HepG2 (cell line): ENCODE measurements around the gene IPPK. TPM values are rescaled to one million over a fixed set of nuclear protein-coding genes. Genes with fewer than 3 reads are reported as not detected.

Source experiments
- ATF7-NPFF ChIP-seq: sonication (generic); formaldehyde crosslinking; IDR thresholded peaks from 2 replicates; pipeline ENCODE4 v1.8.1; 2023; ENCODE audit warnings: mild to moderate bottlenecking, low read depth, missing genetic modification reagents, moderate library complexity
- DNMT1 ChIP-seq: sonication (generic); formaldehyde crosslinking; IDR thresholded peaks from 2 replicates; pipeline ENCODE4 v1.5.1; 2020; ENCODE audit warnings: mild to moderate bottlenecking, missing genetic modification reagents
- EED ChIP-seq: sonication (generic); formaldehyde crosslinking; IDR thresholded peaks from 2 replicates; pipeline ENCODE4 v1.5.0; 2020; ENCODE audit warnings: mild to moderate bottlenecking, missing genetic modification reagents
- GABPA ChIP-seq, 2 experiments: IDR thresholded peaks; 2 replicates each; pipeline ENCODE4 v1.6.1; 2011 to 2016; ENCODE audit warnings: low read depth in 2 of 2, low read length in 1 of 2, missing biosample characterization in 1 of 2, missing genetic modification characterization in 1 of 2
- HDAC2 ChIP-seq: sonication (generic); formaldehyde crosslinking; IDR thresholded peaks from 2 replicates; pipeline ENCODE4 v1.4.0; 2020; ENCODE audit warnings: missing genetic modification reagents
- HOXA3 ChIP-seq: sonication (generic); formaldehyde crosslinking; IDR thresholded peaks from 2 replicates; pipeline ENCODE4 v1.5.0; 2020; ENCODE audit warnings: missing genetic modification reagents
- KAT8 ChIP-seq: IDR thresholded peaks from 2 replicates; pipeline ENCODE4 v1.6.1; 2016; ENCODE audit warnings: missing genetic modification reagents, missing compliant biosample characterization
- NCOA5 ChIP-seq: sonication (generic); formaldehyde crosslinking; IDR thresholded peaks from 2 replicates; pipeline ENCODE4 v1.4.0; 2020; ENCODE audit warnings: missing genetic modification reagents
- SIX1 ChIP-seq: sonication (generic); formaldehyde crosslinking; IDR thresholded peaks from 2 replicates; pipeline ENCODE4 v1.4.0; 2020; ENCODE audit warnings: missing genetic modification reagents, borderline replicate concordance
- TOPORS ChIP-seq: sonication (generic); formaldehyde crosslinking; IDR thresholded peaks from 2 replicates; pipeline ENCODE4 v1.8.0; 2023; ENCODE audit warnings: mild to moderate bottlenecking, missing genetic modification reagents
- ZNF343 ChIP-seq: sonication (generic); formaldehyde crosslinking; IDR thresholded peaks from 2 replicates; pipeline ENCODE4 v1.4.0; 2020; ENCODE audit warnings: mild to moderate bottlenecking, missing genetic modification reagents
- ZNF430 ChIP-seq: sonication (generic); formaldehyde crosslinking; IDR thresholded peaks from 2 replicates; pipeline ENCODE4 v1.9.0; 2021; ENCODE audit warnings: mild to moderate bottlenecking, missing genetic modification reagents
- ZNF564 ChIP-seq: sonication (generic); formaldehyde crosslinking; IDR thresholded peaks from 2 replicates; pipeline ENCODE4 v1.8.1; 2023; ENCODE audit warnings: mild to moderate bottlenecking, missing genetic modification reagents
- ZNF615 ChIP-seq: sonication (generic); formaldehyde crosslinking; IDR thresholded peaks from 2 replicates; pipeline ENCODE4 v1.5.0; 2020; ENCODE audit warnings: mild to moderate bottlenecking, missing genetic modification reagents, borderline replicate concordance
- ZNF737 ChIP-seq: sonication (generic); formaldehyde crosslinking; IDR thresholded peaks from 2 replicates; pipeline ENCODE4 v1.5.0; 2020; ENCODE audit warnings: missing genetic modification reagents, mild to moderate bottlenecking, borderline replicate concordance
- ZNF766 ChIP-seq: sonication (generic); formaldehyde crosslinking; IDR thresholded peaks from 2 replicates; pipeline ENCODE4 v1.5.0; 2020; ENCODE audit warnings: missing genetic modification reagents, borderline replicate concordance
- ZNF780A ChIP-seq: sonication (generic); formaldehyde crosslinking; IDR thresholded peaks from 2 replicates; pipeline ENCODE4 v1.8.0; 2022; ENCODE audit warnings: mild to moderate bottlenecking, missing genetic modification reagents, moderate library complexity
- ZNF816 ChIP-seq: sonication (generic); formaldehyde crosslinking; IDR thresholded peaks from 2 replicates; pipeline ENCODE4 v1.8.0; 2022; ENCODE audit warnings: missing genetic modification reagents, mild to moderate bottlenecking, borderline replicate concordance
- polyA plus RNA-seq, 8 experiments: library from polyadenylated mRNA; depleted of rRNA in 3 of 8; stranded (reverse) in 7 of 8; unstranded in 1 of 8; fragments of >200 nt; fragmentation: Illumina TruSeq in 4 of 8; extraction: Trizol in 4 of 8; gene quantifications; 2 replicates each; pipeline versions ENCODE4 v1.2.1 to v1.2.3, GENCODE V29; 2011 to 2016; ENCODE audit warnings: low read depth in 4 of 8, missing spikeins in 1 of 8, mixed read lengths in 1 of 8; ENCODE audit not compliant: insufficient read depth in 1 of 8
- total RNA-seq, 5 experiments: library from RNA; depleted of rRNA; stranded (reverse); fragments of >200 nt; fragmentation: Illumina TruSeq; extraction: Trizol; gene quantifications; 2 replicates each; pipeline ENCODE4 v1.2.3, GENCODE V29; 2016; ENCODE audit warnings: low read depth in 1 of 5
- TF ChIP-seq, protein P1 (sequence below): IDR thresholded peaks from 2 replicates; pipeline ENCODE4 v1.6.1; 2016; ENCODE audit warnings: low read depth, borderline replicate concordance
- TF ChIP-seq, protein P2 (sequence below): sonication (generic); formaldehyde crosslinking; IDR thresholded peaks from 2 replicates; pipeline ENCODE4 v1.8.0; 2022; ENCODE audit warnings: mild to moderate bottlenecking, missing genetic modification reagents; ENCODE audit not compliant: insufficient replicate concordance
- TF ChIP-seq, protein P3 (sequence below): IDR thresholded peaks from 2 replicates; pipeline ENCODE4 v1.6.1; 2012; ENCODE audit warnings: low read length, improper control_type of control experiment
- TF ChIP-seq, protein P4 (sequence below): sonication (generic); formaldehyde crosslinking; IDR thresholded peaks from 2 replicates; pipeline ENCODE4 v1.4.0; 2020; ENCODE audit warnings: missing genetic modification reagents

The IPPK gene
- total and polyA plus RNA-seq, 2 of the 13 experiments (the other 11 are each of a cell fraction or from before 2014, with no cell fraction given), result 9.9 to 14.1 TPM

DNA sequence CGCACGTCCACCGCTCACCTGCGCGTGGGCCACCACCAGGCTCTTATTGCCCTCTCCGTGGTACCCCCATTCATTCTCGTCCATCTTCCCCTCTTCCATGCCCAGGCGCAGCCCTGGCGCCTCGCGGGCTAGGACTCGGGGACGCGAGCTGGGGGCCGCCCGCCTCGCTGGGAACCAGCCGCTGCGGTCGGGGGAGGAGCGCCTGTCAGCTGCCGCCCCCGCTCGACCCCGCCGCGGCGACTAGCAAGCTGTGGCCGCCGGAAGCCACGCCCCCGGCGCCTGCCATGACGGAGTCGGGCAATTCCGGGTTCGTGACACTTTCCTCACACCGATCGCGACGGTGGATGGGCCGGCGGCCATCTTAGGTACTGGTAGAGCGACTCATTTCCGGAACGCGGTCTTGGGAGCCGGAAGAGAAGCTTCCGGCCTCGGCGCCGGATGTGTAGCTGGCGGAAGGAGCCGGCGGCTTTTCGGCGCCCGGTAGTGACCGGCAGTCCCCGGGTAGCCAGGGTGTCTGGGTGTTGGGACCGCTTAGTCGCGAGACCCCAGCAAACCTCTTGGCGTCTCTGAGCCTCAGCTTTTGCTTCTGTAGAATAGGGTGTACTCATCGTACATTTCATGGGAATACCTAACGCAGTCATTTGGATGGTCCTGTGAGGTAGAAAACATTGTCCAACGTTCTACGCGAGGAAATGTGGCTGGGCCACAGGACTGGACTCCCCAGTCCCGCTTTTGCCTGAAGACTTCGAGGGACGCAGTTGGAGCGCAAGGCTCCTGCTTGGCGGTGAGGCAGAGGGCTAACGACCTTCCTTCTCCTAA is at the start of gene IPPK (continued):
- TF ChIP-seq KAT8, result peak; percentile 99
- TF ChIP-seq ZNF816 (CRISPR knock-in tag), result no peak
- TF ChIP-seq, protein P1, sequence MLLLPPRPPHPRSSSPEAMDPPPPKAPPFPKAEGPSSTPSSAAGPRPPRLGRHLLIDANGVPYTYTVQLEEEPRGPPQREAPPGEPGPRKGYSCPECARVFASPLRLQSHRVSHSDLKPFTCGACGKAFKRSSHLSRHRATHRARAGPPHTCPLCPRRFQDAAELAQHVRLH (CRISPR knock-in tag), result no peak; the same call in 1 of the 2 replicates
- no peak for TF ChIP-seq ZNF430 (CRISPR knock-in tag)
- TF ChIP-seq GABPA (IDR thresholded peaks at IDR 0.05; ENCODE audit: low read depth, low read length), result peak; percentile 94
- peak; percentile 96 for TF ChIP-seq GABPA (CRISPR knock-in tag; IDR thresholded peaks at IDR 0.05; ENCODE audit: low read depth)
- no peak for TF ChIP-seq NCOA5
- TF ChIP-seq EED (CRISPR knock-in tag), result peak; percentile 86; the same call in 1 of the 2 replicates
- TF ChIP-seq, protein P2, sequence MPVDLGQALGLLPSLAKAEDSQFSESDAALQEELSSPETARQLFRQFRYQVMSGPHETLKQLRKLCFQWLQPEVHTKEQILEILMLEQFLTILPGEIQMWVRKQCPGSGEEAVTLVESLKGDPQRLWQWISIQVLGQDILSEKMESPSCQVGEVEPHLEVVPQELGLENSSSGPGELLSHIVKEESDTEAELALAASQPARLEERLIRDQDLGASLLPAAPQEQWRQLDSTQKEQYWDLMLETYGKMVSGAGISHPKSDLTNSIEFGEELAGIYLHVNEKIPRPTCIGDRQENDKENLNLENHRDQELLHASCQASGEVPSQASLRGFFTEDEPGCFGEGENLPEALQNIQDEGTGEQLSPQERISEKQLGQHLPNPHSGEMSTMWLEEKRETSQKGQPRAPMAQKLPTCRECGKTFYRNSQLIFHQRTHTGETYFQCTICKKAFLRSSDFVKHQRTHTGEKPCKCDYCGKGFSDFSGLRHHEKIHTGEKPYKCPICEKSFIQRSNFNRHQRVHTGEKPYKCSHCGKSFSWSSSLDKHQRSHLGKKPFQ (CRISPR knock-in tag), result peak; percentile 19
- TF ChIP-seq ZNF615 (CRISPR knock-in tag), result no peak; the same call in 1 of the 2 replicates
- TF ChIP-seq SIX1, result 0 out of 2 replicates have a peak, but pooled peaks have one; percentile 41
- TF ChIP-seq ZNF343 (CRISPR knock-in tag), result peak; percentile 73; the same call in 1 of the 2 replicates
- TF ChIP-seq ZNF737 (CRISPR knock-in tag), result no peak; the same call in 1 of the 2 replicates
- peak; percentile 100 for TF ChIP-seq HOXA3 (CRISPR knock-in tag)
- TF ChIP-seq TOPORS (CRISPR knock-in tag), result no peak
- TF ChIP-seq HDAC2 (CRISPR knock-in tag), result peak; percentile 47
- no peak for TF ChIP-seq ZNF780A (CRISPR knock-in tag)
- 0 out of 2 replicates have a peak, but pooled peaks have one; percentile 63 for TF ChIP-seq ZNF564 (CRISPR knock-in tag)
- peak; percentile 51; the same call in 1 of the 2 replicates for TF ChIP-seq ATF7-NPFF (CRISPR knock-in tag)
- TF ChIP-seq ZNF766 (CRISPR knock-in tag), result peak; percentile 63; the same call in 1 of the 2 replicates
- no peak for TF ChIP-seq DNMT1 (CRISPR knock-in tag)
- TF ChIP-seq, protein P3, sequence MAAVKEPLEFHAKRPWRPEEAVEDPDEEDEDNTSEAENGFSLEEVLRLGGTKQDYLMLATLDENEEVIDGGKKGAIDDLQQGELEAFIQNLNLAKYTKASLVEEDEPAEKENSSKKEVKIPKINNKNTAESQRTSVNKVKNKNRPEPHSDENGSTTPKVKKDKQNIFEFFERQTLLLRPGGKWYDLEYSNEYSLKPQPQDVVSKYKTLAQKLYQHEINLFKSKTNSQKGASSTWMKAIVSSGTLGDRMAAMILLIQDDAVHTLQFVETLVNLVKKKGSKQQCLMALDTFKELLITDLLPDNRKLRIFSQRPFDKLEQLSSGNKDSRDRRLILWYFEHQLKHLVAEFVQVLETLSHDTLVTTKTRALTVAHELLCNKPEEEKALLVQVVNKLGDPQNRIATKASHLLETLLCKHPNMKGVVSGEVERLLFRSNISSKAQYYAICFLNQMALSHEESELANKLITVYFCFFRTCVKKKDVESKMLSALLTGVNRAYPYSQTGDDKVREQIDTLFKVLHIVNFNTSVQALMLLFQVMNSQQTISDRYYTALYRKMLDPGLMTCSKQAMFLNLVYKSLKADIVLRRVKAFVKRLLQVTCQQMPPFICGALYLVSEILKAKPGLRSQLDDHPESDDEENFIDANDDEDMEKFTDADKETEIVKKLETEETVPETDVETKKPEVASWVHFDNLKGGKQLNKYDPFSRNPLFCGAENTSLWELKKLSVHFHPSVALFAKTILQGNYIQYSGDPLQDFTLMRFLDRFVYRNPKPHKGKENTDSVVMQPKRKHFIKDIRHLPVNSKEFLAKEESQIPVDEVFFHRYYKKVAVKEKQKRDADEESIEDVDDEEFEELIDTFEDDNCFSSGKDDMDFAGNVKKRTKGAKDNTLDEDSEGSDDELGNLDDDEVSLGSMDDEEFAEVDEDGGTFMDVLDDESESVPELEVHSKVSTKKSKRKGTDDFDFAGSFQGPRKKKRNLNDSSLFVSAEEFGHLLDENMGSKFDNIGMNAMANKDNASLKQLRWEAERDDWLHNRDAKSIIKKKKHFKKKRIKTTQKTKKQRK, result no peak
- TF ChIP-seq, protein P4, sequence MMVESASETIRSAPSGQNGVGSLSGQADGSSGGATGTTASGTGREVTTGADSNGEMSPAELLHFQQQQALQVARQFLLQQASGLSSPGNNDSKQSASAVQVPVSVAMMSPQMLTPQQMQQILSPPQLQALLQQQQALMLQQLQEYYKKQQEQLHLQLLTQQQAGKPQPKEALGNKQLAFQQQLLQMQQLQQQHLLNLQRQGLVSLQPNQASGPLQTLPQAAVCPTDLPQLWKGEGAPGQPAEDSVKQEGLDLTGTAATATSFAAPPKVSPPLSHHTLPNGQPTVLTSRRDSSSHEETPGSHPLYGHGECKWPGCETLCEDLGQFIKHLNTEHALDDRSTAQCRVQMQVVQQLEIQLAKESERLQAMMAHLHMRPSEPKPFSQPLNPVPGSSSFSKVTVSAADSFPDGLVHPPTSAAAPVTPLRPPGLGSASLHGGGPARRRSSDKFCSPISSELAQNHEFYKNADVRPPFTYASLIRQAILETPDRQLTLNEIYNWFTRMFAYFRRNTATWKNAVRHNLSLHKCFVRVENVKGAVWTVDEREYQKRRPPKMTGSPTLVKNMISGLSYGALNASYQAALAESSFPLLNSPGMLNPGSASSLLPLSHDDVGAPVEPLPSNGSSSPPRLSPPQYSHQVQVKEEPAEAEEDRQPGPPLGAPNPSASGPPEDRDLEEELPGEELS, result no peak
